HCT116 (cell line): ENCODE measurements around the gene AK4. TPM values are rescaled to one million over a fixed set of nuclear protein-coding genes. Genes with fewer than 3 reads are reported as not detected.

Source experiments
- ATAC-seq: fragments of 200-7000 bp; cut with Tn5 transposase; 2 replicates; pipeline ENCODE4 v1.9.1; 2020; ENCODE audit warnings: mild to moderate bottlenecking, moderate library complexity
- BruUV-seq: library from RNA; stranded (reverse); fragments of 400-500 nt; replicated peaks from 2 replicates; lab custom pipeline; 2021; lab: Mats Ljungman, UMichigan
- CTCF ChIA-PET: fragments of 300-600 bp; sonication (Branson Sonifier 250); formaldehyde crosslinking; loops from one replicate; lab custom pipeline; 2021; ENCODE audit warnings: antibody characterized with exemption; lab: Charles Lee
- POLR2A ChIA-PET: fragments of 300-600, 350-600 bp; sonication (Branson Sonifier 250); formaldehyde crosslinking; loops from one replicate; lab custom pipeline; 2021; ENCODE audit warnings: antibody characterized with exemption; lab: Charles Lee
- RAD21 ChIA-PET, 2 experiments: fragments of 300-600 bp; sonication (Branson Sonifier 250); formaldehyde crosslinking; loops; one replicate each; lab custom pipeline; 2023; ENCODE audit warnings: low total read pairs in 2 of 2; ENCODE audit not compliant: uncharacterized antibody in 2 of 2, unreplicated experiment in 2 of 2, low non-redundant PET in 1 of 2; lab: Charles Lee
- DNase-seq: peaks from one replicate; pipeline ENCODE4 v3.0.0-alpha.2; 2010; ENCODE audit warnings: low read depth, low spot score
- H2AFZ ChIP-seq: fragments of 200-600 bp; shearing (Covaris generic), sonication (generic); 2 replicates; pipeline ENCODE4 v1.6.1; 2017; ENCODE audit warnings: low read depth, mixed run types, mixed read lengths, antibody characterized with exemption, low read length; ENCODE audit not compliant: poor library complexity, severe bottlenecking
- H3K27ac ChIP-seq: 2 replicates; pipeline ENCODE4 v1.5.1; 2012; ENCODE audit warnings: low read depth, low read length
- H3K27me3 ChIP-seq: fragments of 200-600 bp; sonication (generic); 2 replicates; pipeline ENCODE4 v1.6.1; 2016; ENCODE audit warnings: mixed run types, low read length, mixed read lengths; ENCODE audit not compliant: insufficient read depth
- H3K36me3 ChIP-seq, 2 experiments: fragments of 200-500 bp in 1 of 2; fragments of 200-600 bp in 1 of 2; sonication (Bioruptor generic) in 1 of 2; sonication (generic) in 1 of 2; 2 replicates each; pipeline versions ENCODE4 v1.5.1 to v1.6.1; 2014 to 2016; ENCODE audit warnings: low read length in 2 of 2, inconsistent platforms in 1 of 2, mixed read lengths in 1 of 2, mixed run types in 1 of 2; ENCODE audit not compliant: insufficient read depth in 2 of 2, control insufficient read depth in 1 of 2
- H3K4me1 ChIP-seq, 2 experiments: fragments of 200-600 bp in 1 of 2; sonication (generic) in 1 of 2; 2 replicates each; pipeline versions ENCODE4 v1.5.1 to v1.6.1; 2012 to 2017; ENCODE audit warnings: low read length in 2 of 2, inconsistent platforms in 1 of 2, mild to moderate bottlenecking in 1 of 2, mixed read lengths in 1 of 2, mixed run types in 1 of 2, moderate library complexity in 1 of 2; ENCODE audit not compliant: insufficient read depth in 2 of 2, control insufficient read depth in 1 of 2
- H3K4me2 ChIP-seq: fragments of 200-600 bp; sonication (generic); 2 replicates; pipeline ENCODE4 v1.6.1; 2017; ENCODE audit warnings: mixed run types, low read length, mixed read lengths
- H3K4me3 ChIP-seq, 2 experiments: fragments of 200-600 bp in 1 of 2; sonication (generic) in 1 of 2; replicated peaks in 1 of 2; 2 replicates each; pipeline ENCODE4 v1.5.1; 2011 to 2016; ENCODE audit warnings: low read length in 2 of 2, control low read depth in 1 of 2, low read depth in 1 of 2, mild to moderate bottlenecking in 1 of 2, mixed read lengths in 1 of 2, mixed run types in 1 of 2
- H3K79me2 ChIP-seq: fragments of 200-600 bp; sonication (generic); 2 replicates; pipeline ENCODE4 v1.6.1; 2017; ENCODE audit warnings: mild to moderate bottlenecking, mixed run types, low read length, moderate library complexity, mixed read lengths; ENCODE audit not compliant: insufficient read depth
- H3K9ac ChIP-seq: fragments of 200-600 bp; sonication (generic); 2 replicates; pipeline ENCODE4 v1.6.1; 2016; ENCODE audit warnings: low read length, mixed read lengths
- H3K9me2 ChIP-seq: fragments of 200-600 bp; sonication (generic), shearing (Covaris generic); 2 replicates; pipeline ENCODE4 v1.6.1; 2017; ENCODE audit warnings: mixed run types, mild to moderate bottlenecking, moderate library complexity; ENCODE audit not compliant: insufficient read depth
- H3K9me3 ChIP-seq, 2 experiments: fragments of 200-500 bp in 1 of 2; fragments of 200-600 bp in 1 of 2; sonication (Bioruptor generic) in 1 of 2; sonication (generic) in 1 of 2; 2 replicates each; pipeline ENCODE4 v1.6.1; 2014 to 2017; ENCODE audit warnings: low read length in 2 of 2, mixed read lengths in 2 of 2, inconsistent platforms in 1 of 2, low read depth in 1 of 2, mild to moderate bottlenecking in 1 of 2, mixed run types in 1 of 2, moderate library complexity in 1 of 2; ENCODE audit not compliant: control insufficient read depth in 1 of 2, insufficient read depth in 1 of 2
- H4K20me1 ChIP-seq: fragments of 200-600 bp; sonication (generic), shearing (Covaris generic); 2 replicates; pipeline ENCODE4 v1.6.1; 2017; ENCODE audit warnings: mixed run types, mild to moderate bottlenecking, moderate library complexity; ENCODE audit not compliant: insufficient read depth
- CBX3 ChIP-seq: IDR thresholded peaks from 2 replicates; pipeline ENCODE4 v1.6.1; 2012; ENCODE audit warnings: low read depth
- CEBPB ChIP-seq: IDR thresholded peaks from 2 replicates; pipeline ENCODE4 v1.6.1; 2012; ENCODE audit warnings: low read depth
- CTCF ChIP-seq, 3 experiments: fragments of 200-600 bp in 1 of 3; sonication (generic) in 1 of 3; IDR thresholded peaks in 2 of 3; conservative IDR thresholded peaks in 1 of 3; 2 replicates each; pipeline ENCODE4 v1.5.1; 2012 to 2017; ENCODE audit warnings: low read depth in 2 of 3, low read length in 2 of 3, antibody characterized with exemption in 1 of 3, borderline replicate concordance in 1 of 3, control low read depth in 1 of 3, mild to moderate bottlenecking in 1 of 3, mixed read lengths in 1 of 3, mixed run types in 1 of 3, moderate library complexity in 1 of 3; ENCODE audit not compliant: insufficient read depth in 1 of 3
- EGR1 ChIP-seq: IDR thresholded peaks from 2 replicates; pipeline ENCODE4 v1.6.1; 2012; ENCODE audit warnings: low read depth
- ELF1 ChIP-seq: IDR thresholded peaks from 2 replicates; pipeline ENCODE4 v1.6.1; 2012; ENCODE audit warnings: low read depth, borderline replicate concordance
- EZH2 ChIP-seq: fragments of 200-600 bp; sonication (generic); IDR thresholded peaks from 2 replicates; pipeline ENCODE4 v1.6.1; 2017; ENCODE audit warnings: antibody characterized with exemption, mixed run types
- EZH2phosphoT487 ChIP-seq: fragments of 200-600 bp; IDR thresholded peaks from 2 replicates; pipeline ENCODE4 v1.6.1; 2018; ENCODE audit warnings: antibody characterized with exemption, borderline replicate concordance
- JUND ChIP-seq: IDR thresholded peaks from 2 replicates; pipeline ENCODE4 v1.6.1; 2012
- MAX ChIP-seq: IDR thresholded peaks from 2 replicates; pipeline ENCODE4 v1.6.1; 2012
- POLR2A ChIP-seq: IDR thresholded peaks from 2 replicates; pipeline ENCODE4 v1.7.0; 2011; ENCODE audit warnings: borderline replicate concordance; ENCODE audit not compliant: insufficient read depth, insufficient read length; ENCODE audit errors: extremely low read depth
- POLR2AphosphoS5 ChIP-seq: IDR thresholded peaks from 2 replicates; pipeline ENCODE4 v1.6.1; 2011; ENCODE audit warnings: mild to moderate bottlenecking, low read depth, low read length, moderate library complexity
- RAD21 ChIP-seq: IDR thresholded peaks from 2 replicates; pipeline ENCODE4 v1.6.1; 2012; ENCODE audit warnings: low read depth, mild to moderate bottlenecking
- REST ChIP-seq: IDR thresholded peaks from 2 replicates; pipeline ENCODE4 v1.6.1; 2012; ENCODE audit warnings: low read depth
- SIN3A ChIP-seq: IDR thresholded peaks from 2 replicates; pipeline ENCODE4 v1.6.1; 2012; ENCODE audit warnings: low read depth
- SP1 ChIP-seq: IDR thresholded peaks from 2 replicates; pipeline ENCODE4 v1.6.1; 2012; ENCODE audit warnings: low read depth
- YY1 ChIP-seq: IDR thresholded peaks from 2 replicates; pipeline ENCODE4 v1.6.1; 2011; ENCODE audit warnings: low read length, low read depth, moderate library complexity, mild to moderate bottlenecking; ENCODE audit not compliant: insufficient replicate concordance; ENCODE audit errors: extremely low read depth
- ZFX ChIP-seq: fragments of 450-650 bp; IDR thresholded peaks from 2 replicates; pipeline ENCODE4 v1.6.1; 2017
- intact Hi-C: fragments of 100-400 bp; cut with micrococcal nuclease; formaldehyde crosslinking; loops from 2 replicates; pipeline ENCODE4 v1.10.0; 2022
- total RNA-seq: library from RNA; stranded (reverse); gene quantifications from one replicate; pipeline ENCODE4 v1.2.1, GENCODE V29; 2021; ENCODE audit not compliant: unreplicated experiment
- TF ChIP-seq, protein P1 (sequence below): IDR thresholded peaks from 2 replicates; pipeline ENCODE4 v1.6.1; 2012

Gene AK4
- total RNA-seq, 1 experiment from 2014 or later = 51.5 TPM

DNA sequence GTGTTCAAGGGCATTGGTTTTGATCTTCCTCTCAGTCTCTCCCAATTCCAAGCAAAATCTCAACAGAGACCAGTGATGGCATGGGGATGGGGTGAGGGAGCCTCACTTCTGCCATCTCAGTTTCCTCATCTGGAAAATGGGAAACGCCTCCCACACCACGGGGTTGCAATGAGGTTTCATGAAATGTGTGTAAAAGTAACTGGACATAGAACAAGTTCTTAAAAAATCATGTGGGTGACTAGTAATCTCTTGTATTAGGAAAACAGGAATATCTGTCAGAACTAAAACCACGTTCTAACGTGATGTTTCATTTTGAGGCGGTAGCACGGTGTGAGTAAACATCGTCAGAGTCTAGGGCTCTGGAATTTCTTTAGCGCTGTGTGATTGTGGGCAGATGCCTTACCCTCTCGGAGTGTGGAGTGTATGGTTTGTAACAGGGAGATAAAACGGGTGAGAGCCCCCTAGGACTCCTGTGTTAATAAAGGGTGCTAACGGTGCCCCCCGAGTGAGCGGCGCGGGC, 105.9 kb downstream of the AK4 start (continued):
- TF ChIP-seq REST (no peak), SP1 (no peak), CBX3 (no peak)
- TF ChIP-seq, all 23 proteins: peak for 2

GRCh38 chr1:65254320-65255034, 106.5 kb downstream of the AK4 start:
- Histone ChIP-seq H3K27me3 (no peaks in the 10 kb centered on the region), H3K27ac (peak overlapping the region; percentile 49; the same call in 1 of the 2 replicates), H3K9ac (peak overlapping the region; percentile 68), H3K79me2 (no peaks in the 10 kb centered on the region), H3K36me3 (no peaks in the 10 kb centered on the region), H2AFZ (peak overlapping the region; percentile 94), H3K9me3 (no peaks in the 10 kb centered on the region), H3K4me1 (peaks cover 3 to 15% of the 10 kb centered on the region in 2 experiments; a peak in 3 of 4 replicates), H3K9me2 (no peaks in the 10 kb centered on the region), H3K4me2 (peak overlapping the region; percentile 87), H4K20me1 (no peaks in the 10 kb centered on the region), H3K4me3 (peak overlapping the region; percentile 61 to 70)
- intact Hi-C loops = no loop called here
- ChIA-PET RAD21 (no interaction called here), POLR2A (interaction anchor here (0.9 to 1.3 kb wide), 2 partner anchors 8 to 166 kb away, joined by 3 to 6 read pairs; partner anchors contain the start of genes LEPR and LEPROT), CTCF (interaction anchor here (0.9 kb wide), 1 partner anchor 205 kb away, joined by 3 read pairs; no protein-coding TSS in a partner anchor)
- ATAC-seq = peak; percentile 97
- no TSS peak for BruUV-seq
- DNase-seq = peak; percentile 42
- no peak for TF ChIP-seq EGR1
- TF ChIP-seq SP1 = no peak
- TF ChIP-seq ELF1 = no peak
- TF ChIP-seq EZH2 = no peak
- TF ChIP-seq JUND = no peak
- TF ChIP-seq CEBPB = no peak
- peak; percentile 54 for TF ChIP-seq ZFX
- TF ChIP-seq POLR2A = peak; percentile 58
- TF ChIP-seq, protein P1, sequence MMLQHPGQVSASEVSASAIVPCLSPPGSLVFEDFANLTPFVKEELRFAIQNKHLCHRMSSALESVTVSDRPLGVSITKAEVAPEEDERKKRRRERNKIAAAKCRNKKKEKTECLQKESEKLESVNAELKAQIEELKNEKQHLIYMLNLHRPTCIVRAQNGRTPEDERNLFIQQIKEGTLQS = no peak
- no peak for TF ChIP-seq EZH2phosphoT487
- no peak for TF ChIP-seq RAD21
- peak; percentile 80 for TF ChIP-seq POLR2AphosphoS5
- TF ChIP-seq YY1 = no peak
- no peak; a peak in 1 of 6 replicates for TF ChIP-seq CTCF (IDR thresholded peaks at IDR 0.05 in 2 of 3, conservative IDR thresholded peaks at IDR 0.05 in 1 of 3; ENCODE audit: borderline replicate concordance in 1 of 3, insufficient read depth in 1 of 3, low read depth in 2 of 3, low read length in 2 of 3)
- no peak for TF ChIP-seq CBX3
- TF ChIP-seq MAX = peak; percentile 14; the same call in 1 of the 2 replicates
- TF ChIP-seq SIN3A = no peak
